Breast epithelium (tissue), 4 donors: ENCODE results near the gene TEX35. TPM values are rescaled to one million over a fixed set of nuclear protein-coding genes. Genes with fewer than 3 reads are reported as not detected.

Source experiments
- DNase-seq, 2 donors: peaks; one replicate each; pipeline ENCODE4 v3.0.0-alpha.2; 2019; ENCODE audit warnings: low spot score in 2 of 2
- H3K27ac ChIP-seq, 2 donors: fragments of 200-600 bp; sonication (generic) in 1 of 2; one replicate each; pipeline ENCODE4 v1.5.1; 2016 to 2019; ENCODE audit warnings: mild to moderate bottlenecking in 1 of 2
- H3K27me3 ChIP-seq, 2 donors: fragments of 200-600 bp; sonication (generic) in 1 of 2; one replicate each; pipeline versions ENCODE4 v1.5.1 to v1.6.0; 2017 to 2019; ENCODE audit warnings: control low read depth in 1 of 2, mild to moderate bottlenecking in 1 of 2
- H3K36me3 ChIP-seq: fragments of 200-600 bp; one replicate; pipeline ENCODE4 v1.5.1; 2019
- H3K4me1 ChIP-seq, 2 donors: fragments of 200-600 bp; sonication (generic); one replicate each; pipeline ENCODE4 v1.5.1; 2016 to 2019; ENCODE audit warnings: control low read depth in 1 of 2
- H3K4me3 ChIP-seq, 3 donors: fragments of 200-600 bp; sonication (generic); 1 replicate in 2 of 3; 2 replicates in 1 of 3; pipeline ENCODE4 v1.5.1; 2016 to 2019; ENCODE audit warnings: mild to moderate bottlenecking in 3 of 3, moderate library complexity in 2 of 3
- H3K9me3 ChIP-seq, 2 donors: fragments of 200-600 bp; sonication (generic) in 1 of 2; one replicate each; pipeline ENCODE4 v1.5.1; 2016 to 2019; ENCODE audit warnings: control low read depth in 1 of 2
- CTCF ChIP-seq, 3 donors: fragments of 450-650 bp; IDR thresholded peaks; one replicate each; pipeline ENCODE4 v1.5.1; 2016 to 2017; ENCODE audit warnings: antibody characterized with exemption in 3 of 3, mild to moderate bottlenecking in 3 of 3, moderate library complexity in 3 of 3
- POLR2A ChIP-seq: fragments of 450-650 bp; IDR thresholded peaks from one replicate; pipeline ENCODE4 v1.6.1; 2016; ENCODE audit warnings: antibody characterized with exemption, mild to moderate bottlenecking, moderate library complexity
- POLR2AphosphoS5 ChIP-seq, 3 donors: sonication (generic); formaldehyde crosslinking; IDR thresholded peaks; one replicate each; pipeline ENCODE4 v1.6.1; 2017; ENCODE audit warnings: antibody characterized with exemption in 3 of 3
- intact Hi-C: fragments of 100-400 bp; cut with DNase I; formaldehyde crosslinking; loops from one replicate; pipeline ENCODE4 v1.15.1; 2023; ENCODE audit warnings: low total_unique reads
- total RNA-seq, 3 donors: library from RNA; depleted of rRNA; stranded (reverse); fragments of >200 nt; gene quantifications; one replicate each; pipeline ENCODE4 v1.1.0, GENCODE V29; 2016

TEX35 gene
- total RNA-seq, 3 donors from 2014 or later, result not detected

GRCh38 chr1:178540204-178540603, 27.3 kb downstream of the TEX35 start:
- intact Hi-C loops, result no loop called here
- H3K27ac ChIP-seq, result no peak overlapping the region
- H3K4me1 ChIP-seq, result no peaks in the 10 kb centered on the region
- H3K36me3 ChIP-seq, result no peaks in the 10 kb centered on the region
- TF ChIP-seq POLR2AphosphoS5 (IDR thresholded peaks at IDR 0.05) (no peak), CTCF (IDR thresholded peaks at IDR 0.05) (no peak), POLR2A (no peak)
- H3K9me3 ChIP-seq, result no peaks in the 10 kb centered on the region
- no peak for DNase-seq
- no peak overlapping the region for H3K4me3 ChIP-seq
- H3K27me3 ChIP-seq, result no peaks in the 10 kb centered on the region

- Histone ChIP-seq H3K27ac (no peak overlapping the region), H3K36me3 (no peaks in the 10 kb centered on the region), H3K4me1 (no peaks in the 10 kb centered on the region)
Measured at GRCh38 chr1:178540646-178541045, 27.7 kb downstream of the TEX35 start.

GRCh38 chr1:178541379-178541778, 28.5 kb downstream of the TEX35 start:
- Histone ChIP-seq H3K4me3 (peak overlapping the region in 2 of 3 donors; percentile 76 to 91), H3K36me3 (no peaks in the 10 kb centered on the region), H3K27ac (no peak overlapping the region), H3K9me3 (no peaks in the 10 kb centered on the region), H3K27me3 (no peaks in the 10 kb centered on the region), H3K4me1 (no peaks in the 10 kb centered on the region)
- no peak for DNase-seq
- TF ChIP-seq POLR2A (no peak), CTCF (IDR thresholded peaks at IDR 0.05) (no peak), POLR2AphosphoS5 (IDR thresholded peaks at IDR 0.05) (no peak)
- intact Hi-C loops, result no loop called here

More at GRCh38 chr1:178540646-178541045, 27.7 kb downstream of the TEX35 start:
- no peaks in the 10 kb centered on the region for H3K9me3 ChIP-seq
- H3K4me3 ChIP-seq, result no peak overlapping the region
- no peaks in the 10 kb centered on the region for H3K27me3 ChIP-seq
- intact Hi-C loops, result no loop called here
- no peak for TF ChIP-seq CTCF (IDR thresholded peaks at IDR 0.05)
- no peak for TF ChIP-seq POLR2AphosphoS5 (IDR thresholded peaks at IDR 0.05)
- TF ChIP-seq POLR2A, result no peak
- no peak for DNase-seq

GRCh38 chr1:178541829-178542553, 29.1 kb downstream of the TEX35 start:
- no peak for DNase-seq
- intact Hi-C loops, result no loop called here
- Histone ChIP-seq H3K9me3 (no peaks in the 10 kb centered on the region), H3K27ac (peak overlapping the region; percentile 33 to 81), H3K4me3 (peak overlapping the region; percentile 53 to 91 (median 76)), H3K4me1 (no peaks in the 10 kb centered on the region), H3K36me3 (no peaks in the 10 kb centered on the region), H3K27me3 (no peaks in the 10 kb centered on the region)
- TF ChIP-seq POLR2AphosphoS5 (IDR thresholded peaks at IDR 0.05), result no peak
- TF ChIP-seq POLR2A, result no peak
- no peak for TF ChIP-seq CTCF (IDR thresholded peaks at IDR 0.05)

- no peaks in the 10 kb centered on the region for H3K36me3 ChIP-seq
- peak overlapping the region; percentile 53 to 91 (median 76) for H3K4me3 ChIP-seq
- intact Hi-C loops, result no loop called here
- H3K27ac ChIP-seq, result peak overlapping the region; percentile 33 to 81
- peak; percentile 85 to 98 (median 95) for TF ChIP-seq CTCF (IDR thresholded peaks at IDR 0.05)
- no peak for TF ChIP-seq POLR2A
- no peak for TF ChIP-seq POLR2AphosphoS5 (IDR thresholded peaks at IDR 0.05)
- no peaks in the 10 kb centered on the region for H3K27me3 ChIP-seq
- H3K4me1 ChIP-seq, result no peaks in the 10 kb centered on the region
- DNase-seq, result peak; percentile 71 to 89
- no peaks in the 10 kb centered on the region for H3K9me3 ChIP-seq
Measured at GRCh38 chr1:178542554-178543289, 29.8 kb downstream of the TEX35 start.
